Spleen (tissue), 7 donors: Measurements from ENCODE around the gene IRAK4.

Source experiments
- CTCF ChIP-seq, 11 experiments: fragments of 200-600 bp in 7 of 11; fragments of 450-650 bp in 4 of 11; sonication (generic) in 4 of 11; IDR thresholded peaks in 8 of 11; conservative IDR thresholded peaks in 3 of 11; 1 replicate in 7 of 11; 2 replicates in 4 of 11; pipeline versions ENCODE4 v1.4.0 to v1.8.0; 2016 to 2021; ENCODE audit warnings: antibody characterized with exemption in 11 of 11, inconsistent platforms in 4 of 11, mild to moderate bottlenecking in 1 of 11
- POLR2A ChIP-seq, 3 donors: fragments of 450-650 bp; IDR thresholded peaks; one replicate each; pipeline ENCODE4 v1.5.1; 2017; ENCODE audit warnings: antibody characterized with exemption in 3 of 3, mild to moderate bottlenecking in 1 of 3
- POLR2AphosphoS5 ChIP-seq, 3 donors: sonication (generic); formaldehyde crosslinking; IDR thresholded peaks; one replicate each; pipeline ENCODE4 v1.5.1; 2017; ENCODE audit warnings: antibody characterized with exemption in 3 of 3
- donor health status: DM: no; HTN: no; CAD: no; lungs with moderate emphysema.
- donor health status: DM: no; HTN: no; CAD: no.
- donor health status: DM: no; HTN: no; CAD: no.

DNA sequence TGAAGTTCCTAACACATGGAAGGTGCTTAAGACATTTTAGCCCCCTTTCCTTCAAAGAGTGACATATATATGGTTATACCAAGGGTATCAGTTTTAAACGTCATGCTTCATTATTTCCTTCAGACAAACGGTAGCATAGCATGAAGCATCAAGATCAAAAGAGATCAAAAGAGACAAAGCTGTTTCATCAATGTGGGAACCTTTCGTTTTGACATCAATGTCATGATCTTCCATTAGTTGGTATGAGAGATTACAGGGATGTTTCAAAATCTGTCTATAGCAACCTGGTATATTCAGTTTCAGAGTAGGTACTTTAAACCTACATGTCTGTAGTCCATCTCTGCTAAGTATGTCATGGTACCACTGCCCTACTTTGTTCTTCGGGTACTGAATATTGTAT, 28.5 kb upstream of the IRAK4 start:
- TF ChIP-seq CTCF (IDR thresholded peaks at IDR 0.05 in 8 of 11, conservative IDR thresholded peaks at IDR 0.05 in 3 of 11) = no peak
- no peak for TF ChIP-seq POLR2A (IDR thresholded peaks at IDR 0.05)
- no peak for TF ChIP-seq POLR2AphosphoS5 (IDR thresholded peaks at IDR 0.05)
